Measurements from ENCODE around the gene PFDN4. TPM values are rescaled to one million over a fixed set of nuclear protein-coding genes. Genes with fewer than 3 reads are reported as not detected.
A peak's percentile ranks its signal among the peaks of the same experiment; 100 is the strongest.

Gene PFDN4
- total RNA-seq, 4 donors from 2014 or later = 36.8 to 90.2 (median 64.8) TPM

- no peak for DNase-seq
- peak overlapping the region; percentile 95 to 99 (median 98) for H3K27ac ChIP-seq
- in situ Hi-C loops (cut with MboI; ENCODE audit: low sequenced_read_pairs in 4 of 4) = loop anchor here in 2 of 4 donors (25.0 kb wide), 1 partner anchor 620 kb away; the partner anchor contains the start of gene ZNF217 (in 2 of the 2)
- H3K36me3 ChIP-seq = no peaks in the 10 kb centered on the region
- peaks cover 18 to 19% of the 10 kb centered on the region in 2 donors for H3K4me1 ChIP-seq
- H3K27me3 ChIP-seq = no peaks in the 10 kb centered on the region
- no peak for ATAC-seq
- intact Hi-C loops (cut with DNase I; ENCODE audit: low total_unique reads) = no loop called here
- TF ChIP-seq CTCF (IDR thresholded peaks at IDR 0.05 in 4 of 5, conservative IDR thresholded peaks at IDR 0.05 in 1 of 5) (no peak), POLR2A (IDR thresholded peaks at IDR 0.05) (no peak)
- no peaks in the 10 kb centered on the region for H3K9me3 ChIP-seq
- H3K4me3 ChIP-seq = peak overlapping the region; percentile 76 to 94 (median 84)
Observed at GRCh38 chr20:54207053-54207742, 689 bp upstream of the PFDN4 start.

- ATAC-seq (peak; percentile 7 to 23), DNase-seq (no peak)
- in situ Hi-C loops (cut with MboI; ENCODE audit: low sequenced_read_pairs in 4 of 4) (loop anchor here in 2 of 4 donors (25.0 kb wide), 1 partner anchor 621 kb away; the partner anchor contains the start of gene ZNF217 (in 2 of the 2)), intact Hi-C loops (cut with DNase I; ENCODE audit: low total_unique reads) (no loop called here)
- Histone ChIP-seq H3K27me3 (no peaks in the 10 kb centered on the region), H3K27ac (peak overlapping the region; percentile 95 to 99 (median 98)), H3K4me1 (peaks cover 18 to 21% of the 10 kb centered on the region in 2 donors), H3K9me3 (no peaks in the 10 kb centered on the region), H3K4me3 (peak overlapping the region; percentile 76 to 94 (median 84)), H3K36me3 (no peaks in the 10 kb centered on the region)
- no peak for TF ChIP-seq CTCF (IDR thresholded peaks at IDR 0.05 in 4 of 5, conservative IDR thresholded peaks at IDR 0.05 in 1 of 5)
- no peak for TF ChIP-seq POLR2A (IDR thresholded peaks at IDR 0.05)
Observed at GRCh38 chr20:54208548-54209176, 775 bp downstream of the PFDN4 start.

GRCh38 chr20:54209216-54209813, 1.4 kb downstream of the PFDN4 start:
- Histone ChIP-seq H3K4me3 (peak overlapping the region; percentile 76 to 94 (median 84)), H3K36me3 (no peaks in the 10 kb centered on the region), H3K9me3 (no peaks in the 10 kb centered on the region), H3K27ac (peak overlapping the region; percentile 95 to 99 (median 98)), H3K27me3 (no peaks in the 10 kb centered on the region), H3K4me1 (peaks cover 18 to 27% of the 10 kb centered on the region in 2 donors)
- in situ Hi-C loops (cut with MboI; ENCODE audit: low sequenced_read_pairs in 4 of 4) = loop anchor here in 2 of 4 donors (25.0 kb wide), 1 partner anchor 622 kb away; the partner anchor contains the start of gene ZNF217 (in 2 of the 2)
- DNase-seq = no peak
- intact Hi-C loops (cut with DNase I; ENCODE audit: low total_unique reads) = no loop called here
- no peak for TF ChIP-seq POLR2A (IDR thresholded peaks at IDR 0.05)
- no peak for TF ChIP-seq CTCF (IDR thresholded peaks at IDR 0.05 in 4 of 5, conservative IDR thresholded peaks at IDR 0.05 in 1 of 5)
- ATAC-seq = no peak

GRCh38 chr20:54212226-54212625, 4.3 kb downstream of the PFDN4 start:
- peaks cover 40 to 47% of the 10 kb centered on the region in 2 donors for H3K4me1 ChIP-seq
- no peaks in the 10 kb centered on the region for H3K9me3 ChIP-seq
- no peak for TF ChIP-seq CTCF (IDR thresholded peaks at IDR 0.05 in 4 of 5, conservative IDR thresholded peaks at IDR 0.05 in 1 of 5)
- no peak for TF ChIP-seq POLR2A (IDR thresholded peaks at IDR 0.05)
- DNase-seq (no peak), ATAC-seq (no peak)
- H3K27me3 ChIP-seq = no peaks in the 10 kb centered on the region
- H3K36me3 ChIP-seq = peaks cover 0 to 11% of the 10 kb centered on the region in 2 donors
- intact Hi-C loops (cut with DNase I; ENCODE audit: low total_unique reads) (loop anchor here (10.0 kb wide), 1 partner anchor 113 kb away; no protein-coding TSS in a partner anchor), in situ Hi-C loops (cut with MboI; ENCODE audit: low sequenced_read_pairs in 4 of 4) (loop anchor here in 2 of 4 donors (25.0 kb wide), 1 partner anchor 625 kb away; the partner anchor contains the start of gene ZNF217 (in 2 of the 2))
- H3K27ac ChIP-seq = no peak overlapping the region
- no peak overlapping the region for H3K4me3 ChIP-seq
